Measurements from ENCODE around the gene GAMT. TPM values are rescaled to one million over a fixed set of nuclear protein-coding genes. Genes with fewer than 3 reads are reported as not detected.

GAMT gene
- total RNA-seq, 6 experiments from 2014 or later = 151 to 380 (median 221) TPM

- Histone ChIP-seq H3K9me3 (no peaks in the 10 kb centered on the region), H3K4me3 (peak overlapping the region in 1 of 3 donors; percentile 87), H3K4me1 (peaks cover 0 to 7% (median 3%) of the 10 kb centered on the region in 4 donors), H3K36me3 (peaks cover 0 to 2% (median 0%) of the 10 kb centered on the region in 4 donors), H3K27me3 (no peaks in the 10 kb centered on the region), H3K27ac (no peak overlapping the region)
- ATAC-seq (no peak), DNase-seq (no peak)
- intact Hi-C loops (cut with DNase I) = no loop called here
- 12% methylated on average over 7 of the region's 9 CpGs for WGBS (ENCODE audit: insufficient coverage, low coverage, low lambda C conversion rate, missing lambda C conversion rate)
- TF ChIP-seq CTCF (IDR thresholded peaks at IDR 0.05) (peak in 1 of 4 donors; percentile 4), POLR2A (IDR thresholded peaks at IDR 0.05) (no peak)
Observed at GRCh38 chr19:1383017-1383311, 18.4 kb downstream of the GAMT start.

- intact Hi-C loops (cut with DNase I) = no loop called here
- peaks cover 0 to 7% (median 0%) of the 10 kb centered on the region in 4 donors for H3K36me3 ChIP-seq
- H3K9me3 ChIP-seq = no peaks in the 10 kb centered on the region
- no peak overlapping the region for H3K27ac ChIP-seq
- H3K4me3 ChIP-seq = no peak overlapping the region
- H3K4me1 ChIP-seq = peaks cover 0 to 7% (median 3%) of the 10 kb centered on the region in 4 donors
- H3K27me3 ChIP-seq = no peaks in the 10 kb centered on the region
- TF ChIP-seq POLR2A (IDR thresholded peaks at IDR 0.05) (no peak), CTCF (IDR thresholded peaks at IDR 0.05) (no peak)
- ATAC-seq = no peak
- DNase-seq = no peak
- WGBS (ENCODE audit: insufficient coverage, low coverage, low lambda C conversion rate, missing lambda C conversion rate) = 80% methylated on average over 1 of the region's 3 CpGs
Observed at GRCh38 chr19:1382250-1382649, 19.1 kb downstream of the GAMT start.

- no peak overlapping the region for H3K27ac ChIP-seq
- no peak for TF ChIP-seq CTCF (IDR thresholded peaks at IDR 0.05)
- TF ChIP-seq POLR2A (IDR thresholded peaks at IDR 0.05) = no peak
- H3K4me1 ChIP-seq = peaks cover 0 to 7% (median 3%) of the 10 kb centered on the region in 4 donors
- peaks cover 0 to 16% (median 4%) of the 10 kb centered on the region in 4 donors for H3K36me3 ChIP-seq
- no peak overlapping the region for H3K4me3 ChIP-seq
- DNase-seq = no peak
- H3K9me3 ChIP-seq = no peaks in the 10 kb centered on the region
- H3K27me3 ChIP-seq = no peaks in the 10 kb centered on the region
- intact Hi-C loops (cut with DNase I) = no loop called here
- no peak for ATAC-seq
- 42% methylated on average over 5 of the region's 12 CpGs for WGBS (ENCODE audit: insufficient coverage, low coverage, low lambda C conversion rate, missing lambda C conversion rate)
Observed at GRCh38 chr19:1379961-1380489, 21.3 kb downstream of the GAMT start.

GRCh38 chr19:1379126-1379905 is 22.0 kb downstream of the GAMT start:
- peak in 1 of 3 donors; percentile 47 for DNase-seq
- ATAC-seq = no peak
- Histone ChIP-seq H3K27me3 (no peaks in the 10 kb centered on the region), H3K9me3 (no peaks in the 10 kb centered on the region), H3K4me1 (peaks cover 0 to 5% (median 2%) of the 10 kb centered on the region in 4 donors), H3K4me3 (no peak overlapping the region), H3K27ac (no peak overlapping the region), H3K36me3 (peaks cover 0 to 19% (median 4%) of the 10 kb centered on the region in 4 donors)
- TF ChIP-seq POLR2A (IDR thresholded peaks at IDR 0.05) = no peak
- no peak for TF ChIP-seq CTCF (IDR thresholded peaks at IDR 0.05)
- 100% methylated on average over 2 of the region's 27 CpGs for WGBS (ENCODE audit: insufficient coverage, low coverage, low lambda C conversion rate, missing lambda C conversion rate)
- intact Hi-C loops (cut with DNase I) = no loop called here
